ENCODE data around the gene CCL28. TPM values are rescaled to one million over a fixed set of nuclear protein-coding genes. Genes with fewer than 3 reads are reported as not detected.

Gene CCL28
- total and polyA plus RNA-seq, 2 experiments from 2014 or later, result 5.7 to 7.1 TPM

GRCh38 chr5:43415935-43416802 is 4.0 kb upstream of the CCL28 start (continued):
- TF ChIP-seq CTCF (conservative IDR thresholded peaks at IDR 0.05; ENCODE audit: low read depth in 2 of 2) (no peak), REST (IDR thresholded peaks at IDR 0.05; ENCODE audit: unreplicated experiment) (no peak), NANOG (IDR thresholded peaks at IDR 0.05; ENCODE audit: borderline replicate concordance) (no peak), JUNB (IDR thresholded peaks at IDR 0.05; ENCODE audit: unreplicated experiment) (no peak), ZNF114 (CRISPR knock-in tag; IDR thresholded peaks at IDR 0.05) (no peak), ETS1 (IDR thresholded peaks at IDR 0.05) (no peak), STAT1 (IDR thresholded peaks at IDR 0.05; ENCODE audit: unreplicated experiment) (no peak)

- no peak overlapping the region for H3K4me2 ChIP-seq
- Mint-ChIP-seq H3K9me3 (no peaks in the 10 kb centered on the region), H3K27me3 (ENCODE audit: insufficient read depth, low read depth, poor library complexity) (no peaks in the 10 kb centered on the region), H3K4me3 (no peak overlapping the region), H3K36me3 (ENCODE audit: low read depth) (no peaks in the 10 kb centered on the region), H3K4me1 (peaks cover 5% of the 10 kb centered on the region; the same call in 2 of the 3 replicates), H3K27ac (no peak overlapping the region)
- no peaks in the 10 kb centered on the region for H3K9me2 ChIP-seq (ENCODE audit: insufficient read depth)
- no peaks in the 10 kb centered on the region for H4K20me1 ChIP-seq (replicated peaks; ENCODE audit: insufficient read depth)
- no peaks in the 10 kb centered on the region for H3K79me2 ChIP-seq (replicated peaks; ENCODE audit: insufficient read depth)
- H3K27ac ChIP-seq (ENCODE audit: low read depth), result no peak overlapping the region
- H3F3A ChIP-seq (replicated peaks; ENCODE audit: low read depth), result no peaks in the 10 kb centered on the region
- H3K36me3 ChIP-seq (ENCODE audit: insufficient read depth), result no peaks in the 10 kb centered on the region
- ATAC-seq, result no peak
- H3K4me1 ChIP-seq (ENCODE audit: insufficient read depth), result no peaks in the 10 kb centered on the region; the same call in 1 of the 2 replicates
- H3K27me3 ChIP-seq (ENCODE audit: insufficient read depth), result no peaks in the 10 kb centered on the region
- H3K4me3 ChIP-seq, result no peak overlapping the region
- no peak for DNase-seq (ENCODE audit: low spot score)
- no peak overlapping the region for H2AFZ ChIP-seq
- no peak for TF ChIP-seq NANOG (IDR thresholded peaks at IDR 0.05; ENCODE audit: borderline replicate concordance)
- no peak for TF ChIP-seq STAT1 (IDR thresholded peaks at IDR 0.05; ENCODE audit: unreplicated experiment)
- no peak for TF ChIP-seq REST (IDR thresholded peaks at IDR 0.05; ENCODE audit: unreplicated experiment)
- no peak for TF ChIP-seq JUNB (IDR thresholded peaks at IDR 0.05; ENCODE audit: unreplicated experiment)
- TF ChIP-seq POLR2AphosphoS5 (IDR thresholded peaks at IDR 0.05; ENCODE audit: low read depth), result no peak
These were observed 1.8 kb upstream of the CCL28 start for GRCh38 chr5:43413966-43414365.
